Chondrocyte (in vitro differentiated cells): Measurements from ENCODE around the gene ADCY7. TPM values are rescaled to one million over a fixed set of nuclear protein-coding genes. Genes with fewer than 3 reads are reported as not detected.
A peak's percentile ranks its signal among the peaks of the same experiment; 100 is the strongest.

ENCODE experiments used
- DNase-seq: peaks from one replicate; pipeline ENCODE4 v3.0.0; 2021; ENCODE audit warnings: mixed read lengths, low spot score
- H3K27ac Mint-ChIP-seq: one replicate; pipeline ENCODE4 v1.8.0; 2021; ENCODE audit warnings: mild to moderate bottlenecking, moderate library complexity, mixed read lengths; ENCODE audit not compliant: unreplicated experiment
- H3K27me3 Mint-ChIP-seq: 2 replicates; pipeline ENCODE4 v1.8.0; 2021; ENCODE audit warnings: low read depth, mixed read lengths
- H3K36me3 Mint-ChIP-seq: 2 replicates; pipeline ENCODE4 v1.8.0; 2021; ENCODE audit warnings: low read depth, mixed read lengths
- H3K4me1 Mint-ChIP-seq: 2 replicates; pipeline ENCODE4 v1.8.0; 2021; ENCODE audit warnings: low read depth, mild to moderate bottlenecking, mixed read lengths
- H3K4me3 Mint-ChIP-seq: one replicate; pipeline ENCODE4 v1.8.0; 2021; ENCODE audit warnings: mild to moderate bottlenecking, moderate library complexity, mixed read lengths; ENCODE audit not compliant: unreplicated experiment
- H3K9me3 Mint-ChIP-seq: 2 replicates; pipeline ENCODE4 v1.8.0; 2021; ENCODE audit warnings: low read depth, mixed read lengths
- total RNA-seq: library from RNA; stranded (reverse); gene quantifications from 3 replicates; pipeline ENCODE4 v1.2.1, GENCODE V29; 2021
- TF ChIP-seq, protein P1 (sequence below): fragments of 200-600 bp; sonication (generic); IDR thresholded peaks from 2 replicates; pipeline ENCODE4 v1.5.0; 2021; ENCODE audit warnings: antibody characterized with exemption, mild to moderate bottlenecking, moderate library complexity

Gene ADCY7
- total RNA-seq, 1 donor from 2014 or later = 9.1 TPM

DNA sequence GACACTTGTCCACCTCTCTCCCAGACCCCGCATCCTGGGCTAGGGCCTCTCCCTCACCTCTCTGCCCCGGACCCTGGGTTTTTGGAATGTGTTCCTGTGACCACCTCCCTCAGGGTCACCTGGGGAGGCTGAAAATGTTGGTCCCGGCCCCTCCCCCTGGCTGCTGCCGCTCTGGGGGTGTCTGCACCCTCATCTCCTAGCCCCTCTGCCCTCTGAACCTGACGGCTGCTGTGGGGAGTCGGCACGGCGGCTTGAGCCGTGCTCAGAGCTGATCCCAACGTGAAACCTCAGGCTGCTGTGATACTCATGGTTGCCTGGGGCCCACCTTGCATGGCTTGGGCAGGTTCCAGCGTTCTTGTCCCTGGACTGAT, 42.8 kb downstream of the ADCY7 start:
- peak; percentile 75 for DNase-seq
- H3K27me3 Mint-ChIP-seq = no peaks in the 10 kb centered on the region
- no peak overlapping the region for H3K27ac Mint-ChIP-seq
- TF ChIP-seq, protein P1, sequence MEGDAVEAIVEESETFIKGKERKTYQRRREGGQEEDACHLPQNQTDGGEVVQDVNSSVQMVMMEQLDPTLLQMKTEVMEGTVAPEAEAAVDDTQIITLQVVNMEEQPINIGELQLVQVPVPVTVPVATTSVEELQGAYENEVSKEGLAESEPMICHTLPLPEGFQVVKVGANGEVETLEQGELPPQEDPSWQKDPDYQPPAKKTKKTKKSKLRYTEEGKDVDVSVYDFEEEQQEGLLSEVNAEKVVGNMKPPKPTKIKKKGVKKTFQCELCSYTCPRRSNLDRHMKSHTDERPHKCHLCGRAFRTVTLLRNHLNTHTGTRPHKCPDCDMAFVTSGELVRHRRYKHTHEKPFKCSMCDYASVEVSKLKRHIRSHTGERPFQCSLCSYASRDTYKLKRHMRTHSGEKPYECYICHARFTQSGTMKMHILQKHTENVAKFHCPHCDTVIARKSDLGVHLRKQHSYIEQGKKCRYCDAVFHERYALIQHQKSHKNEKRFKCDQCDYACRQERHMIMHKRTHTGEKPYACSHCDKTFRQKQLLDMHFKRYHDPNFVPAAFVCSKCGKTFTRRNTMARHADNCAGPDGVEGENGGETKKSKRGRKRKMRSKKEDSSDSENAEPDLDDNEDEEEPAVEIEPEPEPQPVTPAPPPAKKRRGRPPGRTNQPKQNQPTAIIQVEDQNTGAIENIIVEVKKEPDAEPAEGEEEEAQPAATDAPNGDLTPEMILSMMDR = no peak
- H3K4me1 Mint-ChIP-seq = peaks cover 4% of the 10 kb centered on the region
- H3K9me3 Mint-ChIP-seq = no peaks in the 10 kb centered on the region
- H3K36me3 Mint-ChIP-seq = peaks cover 7% of the 10 kb centered on the region
- no peak overlapping the region for H3K4me3 Mint-ChIP-seq

DNA sequence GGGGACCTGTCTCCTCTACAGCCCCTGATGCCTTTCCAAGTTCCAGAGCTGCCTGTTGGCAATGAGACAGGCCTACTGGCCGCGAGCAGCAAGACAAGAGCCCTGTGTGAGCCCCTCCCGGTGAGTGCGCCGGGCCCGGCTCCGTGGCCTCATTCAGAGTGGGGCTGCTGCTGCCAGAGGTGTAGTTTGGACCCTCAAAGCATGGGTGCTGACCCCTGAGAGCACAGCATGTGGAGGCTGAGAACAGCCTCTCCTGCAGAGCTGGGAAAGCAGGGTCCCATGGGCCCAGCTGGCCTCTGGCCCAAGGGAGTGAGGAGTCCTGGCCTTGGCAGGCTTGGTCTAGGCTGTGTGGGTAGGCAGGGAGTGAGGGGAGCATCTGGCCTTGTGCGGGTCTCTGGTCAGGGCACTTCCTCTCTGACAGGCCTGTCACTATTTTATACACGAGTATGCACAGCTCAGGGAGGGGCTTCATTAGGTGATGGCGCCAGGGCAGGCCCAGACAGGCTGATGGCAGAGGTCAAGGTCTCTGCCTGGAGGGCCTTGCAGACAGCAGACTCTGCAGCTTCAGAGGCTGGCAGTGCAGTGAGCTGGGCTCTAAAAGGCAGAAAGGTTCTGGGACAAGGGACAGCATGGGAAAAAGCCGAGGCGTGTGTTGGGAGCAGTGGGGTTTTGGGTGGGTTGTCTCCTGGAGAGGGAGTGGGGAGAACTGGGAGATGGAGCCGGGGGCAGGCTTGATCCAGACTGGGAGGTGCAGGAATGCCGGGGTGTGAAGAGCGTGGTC, 43.4 kb downstream of the ADCY7 start:
- TF ChIP-seq, protein P1 = no peak
- no peaks in the 10 kb centered on the region for H3K27me3 Mint-ChIP-seq
- no peak overlapping the region for H3K4me3 Mint-ChIP-seq
- DNase-seq = peak; percentile 83
- no peak overlapping the region for H3K27ac Mint-ChIP-seq
- H3K36me3 Mint-ChIP-seq = peaks cover 7% of the 10 kb centered on the region
- no peaks in the 10 kb centered on the region for H3K9me3 Mint-ChIP-seq
- peaks cover 4% of the 10 kb centered on the region for H3K4me1 Mint-ChIP-seq

DNA sequence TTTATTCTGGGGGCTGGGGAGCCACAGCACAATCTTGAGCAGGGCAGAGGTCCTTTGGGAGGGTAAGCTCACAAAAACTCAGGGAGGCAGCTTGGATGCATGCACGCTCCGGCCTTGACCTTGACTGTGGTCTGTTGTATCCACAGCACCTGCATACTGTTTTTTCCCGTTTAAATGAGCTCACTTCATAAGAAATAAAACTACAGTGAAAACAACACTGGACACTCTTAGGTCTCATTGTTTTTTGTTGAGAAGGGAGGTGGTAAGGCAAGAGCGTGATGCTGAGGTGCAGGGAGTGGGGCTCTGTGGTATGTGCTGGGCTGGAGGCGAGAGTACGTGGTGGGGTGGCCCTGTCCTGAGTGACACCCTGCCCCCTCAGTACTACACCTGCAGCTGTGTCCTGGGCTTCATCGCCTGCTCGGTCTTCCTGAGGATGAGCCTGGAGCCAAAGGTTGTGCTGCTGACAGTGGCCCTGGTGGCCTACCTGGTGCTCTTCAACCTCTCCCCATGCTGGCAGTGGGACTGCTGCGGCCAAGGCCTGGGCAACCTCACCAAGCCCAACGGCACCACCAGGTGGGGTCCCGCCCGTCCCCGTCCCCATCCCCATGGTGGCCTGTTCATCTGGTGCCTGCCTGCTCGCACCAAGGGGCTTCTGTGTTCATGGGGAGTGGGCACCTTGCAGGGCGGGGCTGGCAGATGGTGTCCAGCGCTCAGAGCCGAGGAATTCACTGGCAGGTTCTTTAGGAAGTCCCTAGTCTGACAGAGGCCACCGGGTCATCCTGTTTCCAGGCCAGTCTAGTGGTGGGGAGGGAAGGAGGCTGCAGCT, 44.2 kb downstream of the ADCY7 start:
- Mint-ChIP-seq H3K27me3 (no peaks in the 10 kb centered on the region), H3K9me3 (no peaks in the 10 kb centered on the region), H3K36me3 (peaks cover 10% of the 10 kb centered on the region), H3K4me1 (peaks cover 6% of the 10 kb centered on the region), H3K27ac (no peak overlapping the region), H3K4me3 (no peak overlapping the region)
- DNase-seq = peak; percentile 88
- TF ChIP-seq, protein P1 = no peak

DNA sequence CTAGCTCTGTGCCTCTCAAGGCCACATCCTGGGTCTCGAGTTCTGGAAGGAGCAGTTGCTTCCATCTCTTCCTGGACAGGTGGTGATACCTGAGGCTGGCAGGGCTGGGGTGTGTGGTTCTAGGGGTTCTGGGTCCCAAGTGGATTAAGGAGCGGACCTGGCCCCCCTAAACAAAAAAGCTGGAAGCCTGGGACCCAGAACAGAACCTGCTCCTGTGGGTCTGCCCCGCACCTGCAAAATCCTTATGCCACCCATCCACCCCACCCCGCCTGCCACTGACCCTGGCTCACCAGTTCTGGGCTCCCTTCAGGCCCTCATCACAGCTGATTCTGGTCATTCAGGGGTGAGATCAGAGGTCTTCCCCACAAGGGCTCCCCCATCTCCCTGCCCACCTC, 44.8 kb downstream of the ADCY7 start:
- TF ChIP-seq, protein P1 = no peak
- no peaks in the 10 kb centered on the region for H3K27me3 Mint-ChIP-seq
- peak; percentile 58 for DNase-seq
- H3K9me3 Mint-ChIP-seq = no peaks in the 10 kb centered on the region
- no peak overlapping the region for H3K27ac Mint-ChIP-seq
- H3K4me1 Mint-ChIP-seq = peaks cover 11% of the 10 kb centered on the region
- H3K36me3 Mint-ChIP-seq = peaks cover 10% of the 10 kb centered on the region
- no peak overlapping the region for H3K4me3 Mint-ChIP-seq

DNA sequence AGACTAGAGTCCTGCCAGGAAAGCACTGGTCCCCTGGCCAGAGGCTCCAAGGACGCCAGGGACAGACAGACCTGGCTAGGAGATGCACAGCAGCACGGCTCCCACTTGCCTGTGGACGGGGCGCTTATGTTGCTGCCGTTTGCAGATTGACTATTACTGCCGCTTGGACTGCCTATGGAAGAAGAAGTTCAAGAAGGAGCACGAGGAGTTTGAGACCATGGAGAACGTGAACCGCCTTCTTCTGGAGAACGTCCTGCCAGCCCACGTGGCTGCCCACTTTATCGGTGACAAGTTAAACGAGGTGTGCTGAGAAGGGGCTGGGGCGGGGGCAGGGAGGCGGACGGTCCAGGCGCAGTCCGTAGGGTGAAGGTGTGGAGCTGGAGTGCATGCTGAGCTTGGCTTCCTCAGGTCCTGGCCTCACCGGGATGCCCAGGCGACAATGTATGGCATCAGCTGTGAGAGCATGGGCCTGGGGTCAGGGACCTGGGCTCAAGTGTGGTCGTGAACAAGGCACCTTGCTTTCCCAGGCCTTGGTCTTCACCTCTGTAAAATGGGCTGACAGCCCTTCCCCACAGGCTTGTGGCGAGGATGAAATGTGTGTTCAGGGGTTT, 45.6 kb downstream of the ADCY7 start:
- H3K27ac Mint-ChIP-seq = no peak overlapping the region
- H3K4me3 Mint-ChIP-seq = no peak overlapping the region
- TF ChIP-seq, protein P1 = no peak
- no peaks in the 10 kb centered on the region for H3K27me3 Mint-ChIP-seq
- no peaks in the 10 kb centered on the region for H3K9me3 Mint-ChIP-seq
- DNase-seq = peak; percentile 59
- H3K4me1 Mint-ChIP-seq = peaks cover 15% of the 10 kb centered on the region
- peaks cover 10% of the 10 kb centered on the region for H3K36me3 Mint-ChIP-seq
